ENCODE data around the gene LRRC59. TPM values are rescaled to one million over a fixed set of nuclear protein-coding genes. Genes with fewer than 3 reads are reported as not detected.
"Not testable (repeated sequence)": the region's sequence is repeated elsewhere in the genome, so short reads cannot be mapped to it uniquely, and the experiment has no call there.

Gene LRRC59
- total RNA-seq, 1 donor, result 181 TPM

GRCh38 chr17:50424246-50424995 lies 27.1 kb upstream of the LRRC59 start:
- no peak for TF ChIP-seq CTCF (IDR thresholded peaks at IDR 0.05; ENCODE audit: insufficient read depth, low read depth, low read length)
- no peak for DNase-seq (ENCODE audit: low read depth)
- no peak overlapping the region for H3K4me3 ChIP-seq (ENCODE audit: low read depth, low read length)

GRCh38 chr17:50423553-50424159 lies 26.3 kb upstream of the LRRC59 start:
- no peak overlapping the region for H3K4me3 ChIP-seq (ENCODE audit: low read depth, low read length)
- no peak for TF ChIP-seq CTCF (IDR thresholded peaks at IDR 0.05; ENCODE audit: insufficient read depth, low read depth, low read length)
- DNase-seq (ENCODE audit: low read depth), result peak; percentile 82

GRCh38 chr17:50422738-50423137 lies 25.4 kb upstream of the LRRC59 start:
- no peak for DNase-seq (ENCODE audit: low read depth)
- TF ChIP-seq CTCF (IDR thresholded peaks at IDR 0.05; ENCODE audit: insufficient read depth, low read depth, low read length), result no peak
- H3K4me3 ChIP-seq (ENCODE audit: low read depth, low read length), result no peak overlapping the region

GRCh38 chr17:50421308-50422051 lies 24.2 kb upstream of the LRRC59 start:
- peak; percentile 34 for DNase-seq (ENCODE audit: low read depth)
- H3K4me3 ChIP-seq (ENCODE audit: low read depth, low read length), result peak overlapping the region; percentile 32
- TF ChIP-seq CTCF (IDR thresholded peaks at IDR 0.05; ENCODE audit: insufficient read depth, low read depth, low read length), result no peak

- H3K4me3 ChIP-seq (ENCODE audit: low read depth, low read length), result no peak overlapping the region
- DNase-seq (ENCODE audit: low read depth), result peak; percentile 55
- TF ChIP-seq CTCF (IDR thresholded peaks at IDR 0.05; ENCODE audit: insufficient read depth, low read depth, low read length), result no peak
Observed at GRCh38 chr17:50420419-50421112, 23.2 kb upstream of the LRRC59 start.

- not testable (repeated sequence) for H3K4me3 ChIP-seq (ENCODE audit: low read depth, low read length); DNase-seq (ENCODE audit: low read depth)
Observed at GRCh38 chr17:50419577-50419976, 22.3 kb upstream of the LRRC59 start.

GRCh38 chr17:50414808-50415207 lies 17.5 kb upstream of the LRRC59 start:
- DNase-seq (ENCODE audit: low read depth), result no peak
- TF ChIP-seq CTCF (IDR thresholded peaks at IDR 0.05; ENCODE audit: insufficient read depth, low read depth, low read length), result no peak
- H3K4me3 ChIP-seq (ENCODE audit: low read depth, low read length), result no peak overlapping the region

All from fibroblast of villous mesenchyme (primary cell).